Esophagus muscularis mucosa (tissue), 4 donors: ENCODE data around the gene ATP9A. TPM values are rescaled to one million over a fixed set of nuclear protein-coding genes. Genes with fewer than 3 reads are reported as not detected.

Experiments used
- DNase-seq: peaks from one replicate; pipeline ENCODE4 v3.0.0-alpha.2; 2017; ENCODE audit errors: extremely low spot score
- H3K27ac ChIP-seq, 4 donors: fragments of 200-600 bp; sonication (generic); replicated peaks in 1 of 4; 1 replicate in 3 of 4; 2 replicates in 1 of 4; pipeline ENCODE4 v1.5.1; 2016 to 2019; ENCODE audit warnings: mild to moderate bottlenecking in 1 of 4
- H3K27me3 ChIP-seq, 4 donors: fragments of 200-600 bp; sonication (generic); one replicate each; pipeline versions ENCODE4 v1.5.1 to v1.6.0; 2016 to 2019
- H3K36me3 ChIP-seq, 4 donors: fragments of 200-600 bp; sonication (generic); one replicate each; pipeline ENCODE4 v1.5.1; 2016 to 2019
- H3K4me1 ChIP-seq, 4 donors: fragments of 200-600 bp; sonication (generic); one replicate each; pipeline ENCODE4 v1.5.1; 2016 to 2019
- H3K4me3 ChIP-seq, 4 donors: fragments of 200-600 bp; sonication (generic); 1 replicate in 2 of 4; 2 replicates in 2 of 4; pipeline ENCODE4 v1.5.1; 2016 to 2019; ENCODE audit warnings: mild to moderate bottlenecking in 4 of 4, moderate library complexity in 1 of 4
- H3K9me3 ChIP-seq, 4 donors: fragments of 200-600 bp; sonication (generic); 1 replicate in 3 of 4; 2 replicates in 1 of 4; pipeline ENCODE4 v1.5.1; 2016 to 2019
- CTCF ChIP-seq, 3 experiments: fragments of 200-600 bp in 2 of 3; fragments of 450-650 bp in 1 of 3; sonication (generic) in 2 of 3; IDR thresholded peaks; one replicate each; pipeline ENCODE4 v1.5.1; 2017 to 2019; ENCODE audit warnings: antibody characterized with exemption in 3 of 3, mild to moderate bottlenecking in 2 of 3, moderate library complexity in 1 of 3
- EP300 ChIP-seq: sonication (generic); formaldehyde crosslinking; IDR thresholded peaks from one replicate; pipeline ENCODE4 v1.6.1; 2017; ENCODE audit warnings: antibody characterized with exemption
- POLR2A ChIP-seq: fragments of 450-650 bp; IDR thresholded peaks from one replicate; pipeline ENCODE4 v1.6.1; 2017; ENCODE audit warnings: antibody characterized with exemption, moderate library complexity, mild to moderate bottlenecking, low read depth
- POLR2AphosphoS5 ChIP-seq, 2 donors: sonication (generic); formaldehyde crosslinking; IDR thresholded peaks; one replicate each; pipeline ENCODE4 v1.6.1; 2017; ENCODE audit warnings: antibody characterized with exemption in 2 of 2
- WGBS: methylation state at CpG from one replicate; pipeline ENCODE4 v1.1.5; 2018; 5-methylcytosine and 5-hydroxymethylcytosine counted together
- intact Hi-C: fragments of 100-400 bp; cut with DNase I; formaldehyde crosslinking; loops from one replicate; pipeline ENCODE4 v1.15.1; 2023
- total RNA-seq, 4 donors: library from RNA; depleted of rRNA; stranded (reverse); fragments of >200 nt; gene quantifications; one replicate each; pipeline versions ENCODE4 v1.1.0 to v1.2.1, GENCODE V29; 2016

Gene ATP9A
- total RNA-seq, 4 donors from 2014 or later: 44.4 to 70.9 (median 56.0) TPM

DNA sequence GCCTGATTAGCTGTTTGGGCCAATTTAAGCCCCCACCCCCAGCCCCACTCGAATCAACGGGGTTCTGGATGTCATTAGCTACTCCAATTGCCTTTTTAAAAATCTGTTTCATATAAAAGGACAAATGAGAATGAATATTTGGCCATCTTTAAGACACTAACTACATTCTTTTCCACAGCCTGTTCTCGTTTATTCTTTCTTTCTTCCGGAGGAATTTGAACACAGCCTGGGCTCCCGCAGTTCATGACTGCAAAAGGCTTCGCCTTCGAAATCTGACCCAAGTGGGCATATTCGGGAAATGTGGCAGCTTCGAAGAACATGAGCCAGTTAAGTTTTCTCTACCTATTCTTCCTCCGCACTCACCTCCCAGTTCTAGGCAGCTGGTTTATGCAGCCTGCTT, 176.3 kb downstream of the ATP9A start:
- H3K4me1 ChIP-seq: peaks cover 8 to 24% (median 22%) of the 10 kb centered on the region in 4 donors
- H3K27me3 ChIP-seq: no peaks in the 10 kb centered on the region
- no peak overlapping the region for H3K4me3 ChIP-seq
- DNase-seq: no peak
- H3K36me3 ChIP-seq: no peaks in the 10 kb centered on the region
- 85% methylated on average over 10 of the region's 10 CpGs for WGBS
- intact Hi-C loops: loop anchor here (10.0 kb wide), 2 partner anchors 137 to 607 kb away; no protein-coding TSS in a partner anchor
- H3K27ac ChIP-seq: no peak overlapping the region
- H3K9me3 ChIP-seq: no peaks in the 10 kb centered on the region
- no peak for TF ChIP-seq EP300
- no peak for TF ChIP-seq POLR2AphosphoS5 (IDR thresholded peaks at IDR 0.05)
- TF ChIP-seq CTCF (IDR thresholded peaks at IDR 0.05): no peak
- TF ChIP-seq POLR2A: no peak

GRCh38 chr20:51588762-51589161, 179.4 kb downstream of the ATP9A start:
- H3K9me3 ChIP-seq: no peaks in the 10 kb centered on the region
- peaks cover 0 to 5% (median 4%) of the 10 kb centered on the region in 4 donors for H3K4me1 ChIP-seq
- H3K4me3 ChIP-seq: no peak overlapping the region
- no peaks in the 10 kb centered on the region for H3K36me3 ChIP-seq
- no peaks in the 10 kb centered on the region for H3K27me3 ChIP-seq
- 65% methylated on average over 3 of the region's 3 CpGs for WGBS
- no peak for DNase-seq
- no peak overlapping the region for H3K27ac ChIP-seq
- intact Hi-C loops: no loop called here
- no peak for TF ChIP-seq EP300
- no peak for TF ChIP-seq POLR2A
- no peak for TF ChIP-seq POLR2AphosphoS5 (IDR thresholded peaks at IDR 0.05)
- TF ChIP-seq CTCF (IDR thresholded peaks at IDR 0.05): no peak

DNA sequence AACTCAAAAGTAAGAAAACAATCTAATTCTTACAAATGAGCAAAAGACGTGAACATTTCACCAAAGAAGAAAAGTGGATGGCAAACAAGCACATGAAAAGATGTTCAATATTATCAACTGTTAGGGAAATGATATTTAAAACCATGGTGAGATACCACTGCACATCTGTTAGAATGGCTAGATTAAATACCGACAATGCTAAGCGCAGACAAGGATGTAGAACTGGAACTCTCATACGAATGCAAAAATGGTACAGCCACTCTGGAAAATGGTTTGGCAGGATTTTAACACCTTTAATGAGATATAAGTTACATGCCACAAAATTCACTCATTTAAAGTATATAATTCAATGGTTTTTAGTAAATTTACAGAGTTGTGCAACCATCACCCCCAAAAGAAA, 181.0 kb downstream of the ATP9A start:
- H3K27me3 ChIP-seq: no peaks in the 10 kb centered on the region
- H3K4me3 ChIP-seq: no peak overlapping the region
- H3K27ac ChIP-seq: no peak overlapping the region
- DNase-seq: no peak
- WGBS: 97% methylated on average over 4 of the region's 4 CpGs
- intact Hi-C loops: no loop called here
- no peaks in the 10 kb centered on the region for H3K4me1 ChIP-seq
- no peak for TF ChIP-seq POLR2A
- no peak for TF ChIP-seq POLR2AphosphoS5 (IDR thresholded peaks at IDR 0.05)
- no peak for TF ChIP-seq EP300
- no peak for TF ChIP-seq CTCF (IDR thresholded peaks at IDR 0.05)
- H3K9me3 ChIP-seq: no peaks in the 10 kb centered on the region
- H3K36me3 ChIP-seq: no peaks in the 10 kb centered on the region

GRCh38 chr20:51586005-51586440, 182.2 kb downstream of the ATP9A start:
- Histone ChIP-seq H3K9me3 (no peaks in the 10 kb centered on the region), H3K27ac (no peak overlapping the region), H3K4me3 (no peak overlapping the region), H3K27me3 (no peaks in the 10 kb centered on the region), H3K4me1 (no peaks in the 10 kb centered on the region), H3K36me3 (no peaks in the 10 kb centered on the region)
- intact Hi-C loops: no loop called here
- no peak for DNase-seq
- WGBS: 54% methylated on average over 4 of the region's 4 CpGs
- no peak for TF ChIP-seq CTCF (IDR thresholded peaks at IDR 0.05)
- no peak for TF ChIP-seq EP300
- no peak for TF ChIP-seq POLR2AphosphoS5 (IDR thresholded peaks at IDR 0.05)
- TF ChIP-seq POLR2A: no peak

GRCh38 chr20:51585148-51585547, 183.0 kb downstream of the ATP9A start:
- Histone ChIP-seq H3K27ac (no peak overlapping the region), H3K27me3 (no peaks in the 10 kb centered on the region), H3K36me3 (no peaks in the 10 kb centered on the region), H3K9me3 (no peaks in the 10 kb centered on the region), H3K4me1 (no peaks in the 10 kb centered on the region), H3K4me3 (no peak overlapping the region)
- no peak for DNase-seq
- intact Hi-C loops: no loop called here
- WGBS: 88% methylated on average over 4 of the region's 4 CpGs
- TF ChIP-seq EP300 (no peak), CTCF (IDR thresholded peaks at IDR 0.05) (no peak), POLR2A (no peak), POLR2AphosphoS5 (IDR thresholded peaks at IDR 0.05) (no peak)
